RWPE1 (cell line): ENCODE data around the gene ZNF567.

Source experiments
- CTCF ChIA-PET: fragments of 350-600 bp; sonication (Branson Sonifier 250); formaldehyde crosslinking; extraction: SDS; loops from one replicate; lab custom pipeline; 2021; lab: Yijun Ruan, JAX
- POLR2A ChIA-PET: fragments of 400-600 bp; formaldehyde crosslinking; extraction: SDS; loops from one replicate; lab custom pipeline; 2020; ENCODE audit warnings: antibody characterized with exemption; ENCODE audit not compliant: low non-redundant PET; lab: Yijun Ruan, JAX
- DNase-seq: peaks from one replicate; pipeline ENCODE4 v3.0.0; 2012; ENCODE audit warnings: low spot score
- H3K27ac ChIP-seq: fragments of 450-650 bp; 2 replicates; pipeline ENCODE4 v1.5.1; 2017
- CTCF ChIP-seq: fragments of 450-650 bp; conservative IDR thresholded peaks from 2 replicates; pipeline ENCODE4 v1.5.1; 2017; ENCODE audit warnings: low read depth, mild to moderate bottlenecking

ZNF567 gene

GRCh38 chr19:36687214-36688056 is at the start of gene ZNF567:
Gene ZNF567 (plus strand): TSS chr19:36687612. CDS start chr19:36694868, 7,256 bp downstream.
- TF ChIP-seq CTCF = no peak
- ChIA-PET POLR2A (no interaction called here), CTCF (no interaction called here)
- peak; percentile 95 for DNase-seq
- H3K27ac ChIP-seq = peak within 1 kb of the TSS; percentile 77

GRCh38 chr19:36638862-36639510 is 48.4 kb upstream of the ZNF567 start:
- no peak for DNase-seq
- CTCF ChIA-PET = no interaction called here
- no peak overlapping the region for H3K27ac ChIP-seq
- POLR2A ChIA-PET = no interaction called here
- TF ChIP-seq CTCF = no peak

- ChIA-PET CTCF (interaction anchor here (0.6 kb wide), 1 partner anchor 486 kb away, joined by 4 read pairs; no protein-coding TSS in a partner anchor), POLR2A (no interaction called here)
- no peak for TF ChIP-seq CTCF
- DNase-seq = no peak
- H3K27ac ChIP-seq = no peak overlapping the region
Observed at GRCh38 chr19:36646746-36647145, 40.7 kb upstream of the ZNF567 start.

- DNase-seq = no peak
- TF ChIP-seq CTCF = no peak
- H3K27ac ChIP-seq = no peak overlapping the region
- ChIA-PET POLR2A (no interaction called here), CTCF (no interaction called here)
Observed at GRCh38 chr19:36652958-36653357, 34.5 kb upstream of the ZNF567 start.

GRCh38 chr19:36665832-36666231 is 21.6 kb upstream of the ZNF567 start:
- TF ChIP-seq CTCF = no peak
- H3K27ac ChIP-seq = peak overlapping the region; percentile 78
- ChIA-PET CTCF (interaction anchor here (0.8 kb wide), 1 partner anchor 1853 kb away, joined by 7 read pairs; no protein-coding TSS in a partner anchor), POLR2A (no interaction called here)
- no peak for DNase-seq

GRCh38 chr19:36668646-36669045 is 18.8 kb upstream of the ZNF567 start:
- ChIA-PET CTCF (no interaction called here), POLR2A (no interaction called here)

More at GRCh38 chr19:36668646-36669045, 18.8 kb upstream of the ZNF567 start:
- no peak for DNase-seq
- no peak overlapping the region for H3K27ac ChIP-seq
- no peak for TF ChIP-seq CTCF
